Activated CD8-positive, alpha-beta memory T cell treated with anti-CD3 and anti-CD28 coated beads, Interleukin-2, amount 50 U/mL, for 48 hours (primary cell): ENCODE data around the gene ECHDC1.
"Not testable (repeated sequence)": the region's sequence is repeated elsewhere in the genome, so short reads cannot be mapped to it uniquely, and the experiment has no call there.

ENCODE experiments used
- DNase-seq: peaks from one replicate; pipeline ENCODE4 v3.0.0-alpha.2; 2020

ECHDC1 gene

DNA sequence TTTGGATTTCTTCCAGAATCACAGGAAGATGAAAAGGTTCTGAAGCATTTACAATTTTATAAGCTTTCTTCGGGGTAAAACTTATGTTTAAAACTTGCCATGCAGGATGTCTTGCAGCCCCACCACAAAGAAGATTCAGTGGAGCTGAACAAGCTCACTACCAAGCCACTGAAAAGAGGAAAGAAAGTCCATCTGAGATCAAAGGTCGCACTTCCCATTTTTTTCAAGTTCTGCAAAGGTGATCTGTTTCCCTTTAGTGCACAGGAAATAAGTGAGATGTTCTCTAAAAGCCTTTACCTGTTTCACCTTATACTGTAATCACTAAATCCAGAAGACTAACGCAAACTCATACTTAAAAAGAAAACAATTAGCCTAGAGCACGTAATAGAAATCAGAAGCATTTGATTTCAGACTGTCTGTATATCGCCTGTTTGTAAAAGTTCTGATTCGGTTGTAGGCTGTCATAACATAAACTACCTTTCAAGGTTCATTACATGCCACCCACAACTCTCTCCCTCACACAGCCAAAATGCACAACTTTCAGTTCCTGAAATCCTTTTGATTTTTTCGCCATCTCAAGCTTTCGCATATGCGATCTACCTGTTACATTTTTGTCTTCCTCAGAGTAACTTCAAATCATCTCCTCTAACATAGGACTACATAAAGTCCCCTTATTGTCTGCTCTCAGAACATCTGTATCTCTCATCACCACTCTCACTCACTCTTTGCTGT lies 1.8 kb downstream of the ECHDC1 start:
- no peak for DNase-seq

DNA sequence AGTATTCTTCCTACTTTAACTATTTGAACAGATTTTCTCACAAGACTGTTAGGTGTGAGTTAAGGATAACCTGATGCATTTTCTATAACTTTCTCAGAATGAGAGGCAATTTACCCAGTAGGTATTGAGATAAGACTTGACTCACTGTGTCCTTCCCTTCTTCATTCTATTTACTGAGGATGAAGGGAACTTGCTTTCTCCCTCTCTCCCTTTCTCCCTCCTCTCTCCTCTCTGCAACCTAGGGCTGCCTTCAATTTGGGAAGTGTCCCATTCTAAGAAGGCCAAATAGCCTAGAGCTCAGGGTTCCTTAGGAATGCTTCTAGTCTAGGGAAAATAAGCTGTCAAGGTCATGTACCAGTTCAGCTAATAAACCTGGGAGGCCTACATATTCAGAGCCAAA lies 3.2 kb downstream of the ECHDC1 start:
- no peak for DNase-seq

GRCh38 chr6:127338936-127339335 lies 4.5 kb downstream of the ECHDC1 start:
- no peak for DNase-seq

GRCh38 chr6:127332383-127332961 lies 10.9 kb downstream of the ECHDC1 start:
- DNase-seq: no peak

DNA sequence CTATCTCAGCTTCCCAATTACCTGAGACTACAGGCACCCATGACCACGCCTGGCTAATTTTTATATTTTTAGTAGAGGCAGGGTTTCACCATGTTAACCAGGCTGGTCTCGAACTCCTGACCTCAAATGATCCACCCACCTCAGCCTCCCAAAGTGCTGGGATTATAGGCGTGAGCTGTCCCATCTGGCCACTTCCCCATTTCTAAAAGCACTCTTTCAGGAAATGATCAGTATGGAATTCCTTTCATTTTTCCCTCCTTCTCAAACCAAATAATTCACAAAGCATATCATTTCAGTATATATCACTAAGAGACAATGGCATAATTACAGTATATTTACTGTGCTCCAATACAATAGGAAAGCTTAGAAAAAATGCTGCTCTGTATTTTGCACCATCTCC lies 12.2 kb downstream of the ECHDC1 start:
- not testable (repeated sequence) for DNase-seq

GRCh38 chr6:127328043-127328609 lies 15.3 kb downstream of the ECHDC1 start:
- no peak for DNase-seq

- DNase-seq: no peak
These were observed 23.7 kb downstream of the ECHDC1 start for GRCh38 chr6:127319686-127320085.

DNA sequence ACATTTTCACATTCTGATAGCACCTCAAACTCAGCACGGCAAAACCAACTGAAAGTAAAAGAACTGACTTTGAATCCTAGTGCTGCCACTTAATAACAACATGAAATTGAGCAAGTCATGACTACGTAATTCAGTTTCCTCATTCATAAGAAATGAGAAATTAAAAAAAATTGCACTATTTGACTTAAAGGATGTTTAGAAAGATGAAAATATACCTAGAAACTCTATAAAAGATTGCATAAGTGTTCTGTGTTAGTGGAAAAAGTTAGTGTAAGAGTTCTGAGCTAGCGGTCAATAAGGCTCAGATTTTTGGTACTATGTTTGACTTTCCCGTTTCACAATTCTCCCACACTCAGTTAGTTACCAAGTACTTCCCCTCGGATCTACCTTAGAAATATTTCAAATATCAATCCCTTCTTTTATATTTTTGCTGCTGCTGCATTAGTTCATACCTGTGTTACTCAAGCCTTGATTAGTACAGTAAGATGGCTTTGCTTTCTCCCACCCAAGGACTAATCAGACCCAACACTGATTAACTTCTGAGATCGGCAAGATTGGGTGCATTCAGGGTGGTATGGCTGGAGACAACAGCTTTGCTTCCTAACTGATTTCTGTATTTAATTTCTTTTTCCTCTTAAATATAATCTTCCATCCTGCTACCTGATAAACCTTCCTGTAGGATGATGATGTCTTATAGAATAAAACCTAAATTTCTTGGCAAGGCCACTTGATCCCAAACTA lies 25.9 kb downstream of the ECHDC1 start:
- DNase-seq: no peak

DNA sequence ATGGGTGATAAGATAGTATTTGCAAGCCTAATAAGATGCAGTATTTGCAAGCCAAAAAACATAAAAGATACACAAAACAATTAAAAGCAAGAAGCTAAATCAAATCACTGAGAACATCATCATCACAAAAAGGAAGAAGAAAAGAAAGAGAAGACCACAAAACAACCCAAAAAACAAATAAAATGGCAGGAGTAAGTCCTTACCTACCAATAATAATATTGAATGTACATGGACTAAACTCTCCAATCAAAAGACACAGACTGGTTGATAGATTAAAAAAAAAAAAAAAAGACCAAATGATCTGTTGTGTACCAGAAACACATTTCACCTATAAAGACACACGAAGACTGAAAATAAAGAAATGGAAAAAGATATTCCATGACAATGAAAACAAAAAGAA lies 37.7 kb downstream of the ECHDC1 start:
- DNase-seq: no peak

DNA sequence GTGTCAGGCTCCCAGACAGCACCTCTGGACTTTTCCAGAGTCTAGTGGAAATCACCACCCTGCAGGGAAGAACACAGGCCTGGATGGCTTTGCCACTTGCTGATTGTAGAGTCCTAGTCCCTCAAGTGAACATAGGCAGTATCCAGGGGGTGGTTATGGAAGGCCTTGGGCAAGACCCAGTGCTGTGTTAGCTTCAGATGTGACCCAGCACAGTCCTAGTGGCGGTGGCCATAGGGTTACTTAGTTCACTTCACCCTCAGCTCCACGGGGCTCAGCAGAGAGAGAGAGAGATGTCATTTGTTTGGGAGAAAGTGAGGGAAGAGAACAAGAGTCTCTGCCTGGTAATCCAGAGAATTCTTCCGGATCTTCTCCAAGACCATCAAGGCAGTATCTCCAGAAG lies 39.5 kb downstream of the ECHDC1 start:
- no peak for DNase-seq

DNA sequence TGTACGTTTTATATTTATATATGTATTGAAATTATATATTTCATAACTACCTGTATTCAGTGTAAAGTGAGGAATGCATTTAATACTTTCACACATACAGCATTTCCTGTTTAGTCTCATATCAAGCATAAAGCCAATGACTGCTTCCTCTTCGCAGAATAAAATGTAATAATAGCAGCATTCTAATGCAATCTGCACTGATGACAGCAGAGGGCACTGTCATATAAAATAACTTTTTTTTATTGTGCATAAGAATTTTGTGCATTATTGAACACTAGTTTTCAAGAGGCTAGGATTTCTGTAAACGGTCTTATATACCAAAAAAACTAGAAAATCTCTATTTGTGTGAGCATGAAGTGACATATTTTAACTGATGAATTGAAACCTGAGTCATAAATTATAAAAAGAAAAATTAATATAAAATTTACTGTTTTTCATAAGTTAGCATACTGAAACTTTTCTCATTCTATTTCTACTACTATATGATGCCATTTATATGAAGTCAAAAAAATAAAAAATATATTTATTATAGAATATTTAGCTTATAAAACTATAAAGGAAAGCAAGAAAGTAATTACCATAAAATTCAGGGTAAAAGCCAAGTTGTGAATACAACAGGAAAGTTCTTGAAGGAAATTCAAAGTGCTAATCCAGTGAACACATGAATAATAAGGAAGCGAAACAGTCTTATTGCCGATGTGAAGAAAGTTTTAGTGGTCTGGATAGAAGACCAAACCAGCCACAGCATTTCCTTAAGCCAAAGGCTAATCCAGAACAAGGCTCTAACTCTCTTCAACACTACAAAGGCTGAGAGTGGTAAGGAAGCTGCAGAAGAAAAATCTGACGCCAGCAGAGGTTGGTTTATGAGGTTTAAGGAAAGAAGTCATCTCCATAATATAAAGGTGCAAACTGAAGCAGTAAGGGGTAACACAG lies 40.4 kb downstream of the ECHDC1 start:
- no peak for DNase-seq

DNA sequence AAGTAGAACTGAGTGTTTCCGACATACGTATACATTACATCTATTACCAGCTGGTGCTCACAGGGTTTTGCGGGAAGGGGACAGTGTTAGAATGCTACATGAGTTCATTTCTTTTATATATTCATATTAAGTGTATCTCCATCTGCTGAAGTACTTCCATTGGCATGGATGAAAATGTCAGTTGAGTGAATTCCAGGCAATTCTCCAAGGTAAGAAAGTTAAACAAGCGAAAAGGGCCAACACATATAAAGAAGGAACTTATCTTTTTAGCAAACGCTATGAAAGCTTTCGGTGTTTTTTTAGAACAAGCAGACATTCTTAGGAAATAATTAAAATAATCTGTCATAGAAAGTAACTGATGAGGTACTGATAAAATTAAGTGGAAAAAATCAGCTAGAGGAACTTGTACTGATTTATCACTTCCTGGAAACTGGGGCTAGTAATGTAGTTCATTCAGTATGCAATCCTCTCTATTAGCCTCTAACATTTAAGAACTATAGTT lies 42.2 kb downstream of the ECHDC1 start:
- DNase-seq: no peak

- no peak for DNase-seq
These were observed 43.0 kb downstream of the ECHDC1 start for GRCh38 chr6:127300411-127300810.

- DNase-seq: no peak
These were observed 43.7 kb downstream of the ECHDC1 start for GRCh38 chr6:127299522-127300240.

DNA sequence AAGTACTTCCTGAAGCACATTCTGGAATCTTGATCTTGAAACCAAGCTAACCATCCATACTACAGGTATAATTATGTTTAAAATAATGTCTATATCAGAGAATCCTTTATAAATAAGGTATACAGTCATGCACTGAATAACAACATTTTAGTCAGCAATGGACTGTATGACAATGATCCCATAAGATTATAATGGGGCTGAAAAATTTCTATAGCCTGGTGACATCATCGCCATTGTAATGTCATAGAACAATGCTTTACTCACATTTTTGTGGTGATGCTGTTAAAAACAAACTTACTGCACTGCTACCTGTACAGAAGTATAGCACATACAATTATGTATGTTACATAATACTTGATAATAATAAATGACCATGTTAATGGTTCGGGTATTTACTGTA lies 44.9 kb downstream of the ECHDC1 start:
- DNase-seq: no peak

DNA sequence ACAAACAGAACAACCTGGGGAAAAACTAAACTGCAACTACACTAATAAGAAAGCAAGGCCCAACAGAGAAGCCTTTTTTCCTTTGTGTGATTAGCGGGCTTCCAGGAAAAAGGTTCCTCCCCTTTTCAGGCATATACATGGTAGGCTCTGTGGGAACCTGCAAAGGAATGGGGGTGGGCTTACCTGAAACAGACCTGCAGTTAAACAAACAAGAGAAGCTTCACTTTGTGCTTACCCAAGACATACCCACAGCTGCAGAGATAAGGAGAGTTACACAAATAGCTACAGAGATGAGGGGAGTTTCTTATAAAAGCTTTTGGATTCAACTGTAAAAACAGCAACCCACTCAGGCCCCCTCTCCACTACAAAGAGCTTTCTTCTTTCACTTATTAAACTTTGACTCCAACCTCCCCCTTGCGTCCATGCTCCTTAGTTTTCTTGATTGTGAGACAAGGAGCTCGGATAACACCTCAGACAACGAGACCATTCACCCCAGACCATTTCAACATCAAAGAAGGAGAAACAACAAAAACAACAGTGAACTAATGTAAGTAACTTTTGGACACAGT lies 45.8 kb downstream of the ECHDC1 start:
- no peak for DNase-seq

DNA sequence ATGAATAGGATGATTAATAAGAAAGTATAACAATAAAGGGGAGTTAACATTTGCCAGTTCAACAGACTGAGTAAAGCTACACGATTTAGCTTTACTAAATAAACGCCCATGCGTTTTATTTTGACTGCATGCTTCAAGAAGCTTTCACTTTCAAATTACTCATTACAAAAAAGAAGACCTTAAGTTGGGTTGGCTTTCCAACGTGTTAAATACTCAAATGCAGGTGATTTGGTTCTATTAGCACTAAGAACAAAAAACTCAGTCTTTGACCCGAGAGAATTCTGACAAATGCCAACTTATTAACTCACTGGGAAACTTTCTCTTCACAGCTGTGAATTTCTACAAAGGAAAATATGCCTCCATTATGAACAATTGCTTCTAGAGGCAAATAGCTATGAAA lies 51.9 kb downstream of the ECHDC1 start:
- DNase-seq: no peak

- DNase-seq: no peak
These were observed 52.8 kb downstream of the ECHDC1 start for GRCh38 chr6:127290391-127291265.

GRCh38 chr6:127289934-127290333 lies 53.5 kb downstream of the ECHDC1 start:
- no peak for DNase-seq

DNA sequence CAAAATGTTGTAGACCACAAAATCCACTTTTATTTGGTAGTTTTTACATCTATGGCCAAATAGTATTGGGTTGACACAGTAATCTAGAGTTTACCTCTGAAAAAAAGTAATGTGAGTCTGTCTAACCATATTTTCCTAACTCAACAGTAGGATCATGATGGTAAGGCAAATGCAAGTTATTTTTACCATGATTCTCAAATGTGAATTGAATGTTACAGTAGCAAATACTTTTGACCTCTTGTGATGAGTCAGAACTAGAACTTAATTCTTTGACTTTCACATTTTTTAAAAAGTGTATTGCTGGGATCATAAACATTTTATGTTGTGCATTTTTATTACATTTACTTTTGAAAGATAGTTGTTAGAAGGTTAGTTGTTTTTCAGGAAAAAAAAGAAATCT lies 54.7 kb downstream of the ECHDC1 start:
- DNase-seq: no peak
